ENCODE data around the gene ROPN1B. TPM values are rescaled to one million over a fixed set of nuclear protein-coding genes. Genes with fewer than 3 reads are reported as not detected.

The ROPN1B gene
- total and polyA plus RNA-seq, 12 donors, result 1.2 to 4.7 (median 3.2) TPM

DNA sequence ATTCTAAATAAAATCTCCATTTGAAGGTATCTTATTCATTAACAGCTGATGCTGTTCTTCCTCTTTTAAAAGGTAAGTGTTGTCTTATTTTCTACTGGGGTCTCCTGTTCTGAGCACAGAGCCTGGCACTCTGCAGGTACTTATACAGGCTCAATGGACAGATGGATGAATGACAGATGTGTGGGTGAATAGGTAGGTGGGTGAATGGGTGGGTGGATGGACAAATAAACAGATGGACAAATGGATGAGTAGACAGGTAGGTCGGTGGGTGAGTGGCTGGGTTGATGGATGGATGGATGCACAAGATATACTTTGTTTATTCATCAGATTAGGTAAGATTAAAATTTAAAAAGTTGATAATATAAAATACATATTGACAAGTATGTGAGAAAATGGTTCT lies 61.5 kb downstream of the ROPN1B start:
- H3K27me3 ChIP-seq, result no peaks in the 10 kb centered on the region
- H3K36me3 ChIP-seq, result peaks cover 0 to 55% (median 9%) of the 10 kb centered on the region in 9 donors
- DNase-seq, result no peak
- peaks cover 0 to 17% (median 9%) of the 10 kb centered on the region in 11 donors for H3K9me3 ChIP-seq
- 96 to 97% methylated on average over 1 of the region's 1 CpG for WGBS, 2 donors
- TF ChIP-seq, protein P1, sequence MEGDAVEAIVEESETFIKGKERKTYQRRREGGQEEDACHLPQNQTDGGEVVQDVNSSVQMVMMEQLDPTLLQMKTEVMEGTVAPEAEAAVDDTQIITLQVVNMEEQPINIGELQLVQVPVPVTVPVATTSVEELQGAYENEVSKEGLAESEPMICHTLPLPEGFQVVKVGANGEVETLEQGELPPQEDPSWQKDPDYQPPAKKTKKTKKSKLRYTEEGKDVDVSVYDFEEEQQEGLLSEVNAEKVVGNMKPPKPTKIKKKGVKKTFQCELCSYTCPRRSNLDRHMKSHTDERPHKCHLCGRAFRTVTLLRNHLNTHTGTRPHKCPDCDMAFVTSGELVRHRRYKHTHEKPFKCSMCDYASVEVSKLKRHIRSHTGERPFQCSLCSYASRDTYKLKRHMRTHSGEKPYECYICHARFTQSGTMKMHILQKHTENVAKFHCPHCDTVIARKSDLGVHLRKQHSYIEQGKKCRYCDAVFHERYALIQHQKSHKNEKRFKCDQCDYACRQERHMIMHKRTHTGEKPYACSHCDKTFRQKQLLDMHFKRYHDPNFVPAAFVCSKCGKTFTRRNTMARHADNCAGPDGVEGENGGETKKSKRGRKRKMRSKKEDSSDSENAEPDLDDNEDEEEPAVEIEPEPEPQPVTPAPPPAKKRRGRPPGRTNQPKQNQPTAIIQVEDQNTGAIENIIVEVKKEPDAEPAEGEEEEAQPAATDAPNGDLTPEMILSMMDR (IDR thresholded peaks at IDR 0.05), result no peak
- intact Hi-C loops (cut with DNase I), result no loop called here
- no peak overlapping the region for H3K27ac ChIP-seq
- no peaks in the 10 kb centered on the region for H3K4me1 ChIP-seq
- no peak for ATAC-seq
- no peak overlapping the region for H3K4me3 ChIP-seq

DNA sequence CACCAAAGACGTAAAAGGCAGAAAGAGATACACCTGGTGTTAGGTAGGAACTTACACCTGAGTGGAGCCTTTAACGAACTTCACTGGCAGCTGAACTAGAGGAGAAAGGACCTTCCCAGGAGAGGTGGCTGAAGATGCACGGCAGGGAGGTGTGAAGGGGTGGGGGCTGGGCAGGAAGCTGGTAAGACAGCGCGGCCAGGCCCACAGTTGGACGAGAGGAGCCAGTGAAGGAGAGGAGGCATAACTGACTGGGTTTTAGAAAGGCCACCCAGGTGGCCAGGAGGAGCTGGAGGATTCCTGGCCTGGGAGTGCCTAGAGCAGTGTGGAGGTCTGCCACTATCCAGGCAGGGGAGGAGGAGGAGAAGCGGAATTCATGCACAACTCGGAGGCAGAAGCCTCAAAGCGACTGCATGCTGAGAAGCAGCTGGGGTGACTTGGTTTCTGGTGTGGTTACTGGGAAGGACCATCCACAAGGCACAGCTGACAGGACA lies 63.0 kb downstream of the ROPN1B start:
- Histone ChIP-seq H3K4me3 (no peak overlapping the region), H3K36me3 (peaks cover 0 to 50% (median 9%) of the 10 kb centered on the region in 9 donors), H3K27me3 (no peaks in the 10 kb centered on the region), H3K4me1 (no peaks in the 10 kb centered on the region), H3K9me3 (peaks cover 0 to 17% (median 9%) of the 10 kb centered on the region in 11 donors), H3K27ac (no peak overlapping the region)
- WGBS, 2 donors, result 83 to 87% methylated on average over 9 of the region's 9 CpGs
- ATAC-seq, result no peak
- intact Hi-C loops (cut with DNase I), result no loop called here
- DNase-seq, result no peak
- TF ChIP-seq, protein P1 (IDR thresholded peaks at IDR 0.05), result no peak

Other genes with a start within 250 kb of the ROPN1B start
- 10 to 100 TPM; 29.4 to 48.2 (median 40.1) TPM for gene SLC41A3, start 114.9 kb downstream of the ROPN1B start, total RNA-seq
- 10 to 100 TPM; 28.6 to 49.5 TPM for gene SLC41A3, start 114.9 kb downstream of the ROPN1B start, polyA plus RNA-seq
- 10 to 100 TPM; 25.5 to 45.9 (median 32.1) TPM for gene ALDH1L1, start 211.4 kb downstream of the ROPN1B start, total RNA-seq
- 10 to 100 TPM; 14.9 to 27.0 TPM for gene ALDH1L1, start 211.4 kb downstream of the ROPN1B start, polyA plus RNA-seq